ENCODE measurements around the gene GSTA2. TPM values are rescaled to one million over a fixed set of nuclear protein-coding genes. Genes with fewer than 3 reads are reported as not detected.

The GSTA2 gene
- total RNA-seq, 5 donors from 2014 or later (not counting 1 experiment from before 2014, with no cell fraction given) = not detected

DNA sequence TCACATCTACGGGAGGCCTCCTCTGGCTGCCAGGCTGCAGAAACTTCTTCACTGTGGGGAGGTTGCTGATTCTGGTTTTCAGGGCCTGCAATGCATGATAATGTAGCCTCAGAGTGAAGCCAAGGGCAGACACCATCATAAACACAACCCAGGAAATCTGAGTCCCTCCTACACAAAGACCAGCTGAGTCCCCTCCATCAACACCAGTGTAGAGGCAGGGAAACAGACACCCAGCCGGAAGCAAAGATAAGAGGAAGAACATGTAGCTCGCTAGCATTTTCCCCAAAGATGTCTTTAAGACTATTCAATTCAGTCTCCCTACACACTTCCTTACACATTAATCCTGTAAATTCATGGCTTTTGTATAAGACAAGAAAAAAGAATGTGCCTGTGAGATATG is 23.6 kb downstream of the GSTA2 start:
- CTCF ChIA-PET = no interaction called here

DNA sequence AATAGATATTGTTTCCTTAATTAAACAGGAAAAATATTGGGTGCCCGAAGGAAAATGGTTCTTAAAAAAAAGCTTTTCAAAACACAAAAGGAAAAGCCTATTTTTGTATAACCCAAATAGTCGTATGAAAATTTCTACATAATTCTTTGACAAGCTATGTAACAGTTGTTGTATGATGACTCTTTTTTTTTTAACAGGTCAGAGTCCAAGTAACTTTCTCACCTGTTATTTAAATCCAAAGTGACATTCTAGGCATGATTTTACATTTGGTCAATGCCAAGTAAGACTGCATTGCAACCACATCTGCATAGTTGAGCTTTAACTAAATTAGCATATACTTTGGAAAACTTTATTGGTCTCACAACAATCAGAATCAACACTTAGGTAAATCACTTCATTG is 24.1 kb downstream of the GSTA2 start:
- Mint-ChIP-seq H3K9me3 (peaks cover 3 to 7% (median 4%) of the 10 kb centered on the region in 3 donors), H3K27ac (no peak overlapping the region), H3K4me3 (no peak overlapping the region), H3K36me3 (no peaks in the 10 kb centered on the region), H3K4me1 (no peaks in the 10 kb centered on the region), H3K27me3 (peaks cover 14 to 22% of the 10 kb centered on the region in 2 donors)
- ATAC-seq (replicated peaks in 1 of 4) (no peak), DNase-seq (no peak)
- Histone ChIP-seq H3K9me3 (no peaks in the 10 kb centered on the region), H3K27ac (ENCODE audit: low read length) (no peak overlapping the region), H3K4me1 (ENCODE audit: control insufficient read depth in 1 of 2, extremely low read depth in 1 of 2, insufficient read depth in 2 of 2, low read length in 2 of 2) (no peaks in the 10 kb centered on the region), H3K36me3 (ENCODE audit: control insufficient read depth in 2 of 2, extremely low read depth in 1 of 2, insufficient read depth in 1 of 2, low read length in 1 of 2) (no peaks in the 10 kb centered on the region), H3K4me3 (ENCODE audit: control insufficient read depth in 1 of 2, extremely low read depth in 1 of 2, low read length in 1 of 2) (no peak overlapping the region), H3K27me3 (replicated peaks in 1 of 2; ENCODE audit: control insufficient read depth in 2 of 2, extremely low read depth in 1 of 2, insufficient read depth in 2 of 2, low read length in 1 of 2) (no peaks in the 10 kb centered on the region)
- WGBS (ENCODE audit: insufficient coverage) = no CpG with 5 or more reads among the region's 2 CpGs
- POLR2A ChIA-PET = no interaction called here
- CTCF ChIA-PET = no interaction called here

More for the DNA sequence above, 23.6 kb downstream of the GSTA2 start:
- no peaks in the 10 kb centered on the region for H3K27me3 ChIP-seq (replicated peaks in 1 of 2; ENCODE audit: control insufficient read depth in 2 of 2, extremely low read depth in 1 of 2, insufficient read depth in 2 of 2, low read length in 1 of 2)
- Mint-ChIP-seq H3K36me3 (no peaks in the 10 kb centered on the region), H3K27me3 (peaks cover 17 to 23% of the 10 kb centered on the region in 2 donors), H3K4me1 (no peaks in the 10 kb centered on the region), H3K9me3 (peaks cover 3 to 7% (median 4%) of the 10 kb centered on the region in 3 donors), H3K4me3 (no peak overlapping the region), H3K27ac (no peak overlapping the region)
- ATAC-seq (replicated peaks in 1 of 4) (no peak), DNase-seq (no peak)
- no CpG with 5 or more reads among the region's 3 CpGs for WGBS (ENCODE audit: insufficient coverage)
- no peaks in the 10 kb centered on the region for H3K4me1 ChIP-seq (ENCODE audit: control insufficient read depth in 1 of 2, extremely low read depth in 1 of 2, insufficient read depth in 2 of 2, low read length in 2 of 2)
- no peaks in the 10 kb centered on the region for H3K36me3 ChIP-seq (ENCODE audit: control insufficient read depth in 2 of 2, extremely low read depth in 1 of 2, insufficient read depth in 1 of 2, low read length in 1 of 2)
- POLR2A ChIA-PET = no interaction called here
- H3K27ac ChIP-seq (ENCODE audit: low read length) = no peak overlapping the region
- H3K9me3 ChIP-seq = no peaks in the 10 kb centered on the region
- no peak overlapping the region for H3K4me3 ChIP-seq (ENCODE audit: control insufficient read depth in 1 of 2, extremely low read depth in 1 of 2, low read length in 1 of 2)

DNA sequence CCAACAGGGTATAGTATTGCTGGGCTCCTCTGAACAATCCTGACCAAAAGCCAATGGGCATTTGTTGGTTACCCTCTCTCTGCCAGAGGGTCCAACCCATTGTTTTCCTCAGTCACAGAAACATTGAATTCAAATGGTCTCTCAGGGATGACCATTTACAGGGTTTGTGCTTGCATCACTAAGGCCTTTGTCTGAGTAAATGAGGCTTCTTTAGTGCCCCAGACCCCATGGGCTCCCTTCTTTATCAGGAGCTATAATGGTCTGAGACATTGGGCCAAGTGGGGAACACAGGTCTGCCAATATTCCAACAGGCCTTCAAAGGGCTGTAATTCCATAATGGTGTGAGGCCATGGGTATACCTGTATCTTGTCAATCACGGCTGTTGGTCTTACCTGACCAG is 27.1 kb downstream of the GSTA2 start:
- no peaks in the 10 kb centered on the region for H3K9me3 ChIP-seq
- no peak for ATAC-seq (replicated peaks in 1 of 4)
- Mint-ChIP-seq H3K36me3 (no peaks in the 10 kb centered on the region), H3K27me3 (peaks cover 0 to 4% of the 10 kb centered on the region in 2 donors), H3K9me3 (peaks cover 3 to 5% (median 4%) of the 10 kb centered on the region in 3 donors), H3K27ac (no peak overlapping the region), H3K4me1 (no peaks in the 10 kb centered on the region), H3K4me3 (no peak overlapping the region)
- H3K4me3 ChIP-seq (ENCODE audit: control insufficient read depth in 1 of 2, extremely low read depth in 1 of 2, low read length in 1 of 2) = no peak overlapping the region
- POLR2A ChIA-PET = no interaction called here
- no peak overlapping the region for H3K27ac ChIP-seq (ENCODE audit: low read length)
- WGBS (ENCODE audit: insufficient coverage) = no CpG with 5 or more reads among the region's 1 CpG
- CTCF ChIA-PET = no interaction called here
- H3K27me3 ChIP-seq (replicated peaks in 1 of 2; ENCODE audit: control insufficient read depth in 2 of 2, extremely low read depth in 1 of 2, insufficient read depth in 2 of 2, low read length in 1 of 2) = no peaks in the 10 kb centered on the region
- DNase-seq = no peak
- no peaks in the 10 kb centered on the region for H3K4me1 ChIP-seq (ENCODE audit: control insufficient read depth in 1 of 2, extremely low read depth in 1 of 2, insufficient read depth in 2 of 2, low read length in 2 of 2)
- H3K36me3 ChIP-seq (ENCODE audit: control insufficient read depth in 2 of 2, extremely low read depth in 1 of 2, insufficient read depth in 1 of 2, low read length in 1 of 2) = no peaks in the 10 kb centered on the region

DNA sequence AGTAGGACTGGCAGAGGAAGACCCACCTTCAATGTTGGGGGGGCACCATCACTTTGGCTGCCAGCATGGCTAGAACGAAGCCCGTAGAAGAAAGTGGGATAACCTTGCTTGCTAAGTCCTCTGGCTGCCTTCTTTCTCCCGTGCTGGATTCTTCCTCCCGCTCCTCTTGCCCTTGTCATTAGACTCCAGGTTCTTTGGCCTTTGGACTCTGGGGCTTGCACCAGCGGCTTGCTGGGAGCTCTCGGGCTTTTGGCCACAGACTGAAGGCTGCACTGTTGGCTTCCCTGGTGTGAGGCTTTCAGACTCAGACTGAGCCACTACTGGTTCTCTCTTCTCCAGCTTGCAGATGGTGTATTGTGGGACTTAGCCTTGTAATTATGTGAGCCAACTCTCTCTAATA is 28.2 kb downstream of the GSTA2 start:
- Histone ChIP-seq H3K4me1 (ENCODE audit: control insufficient read depth in 1 of 2, extremely low read depth in 1 of 2, insufficient read depth in 2 of 2, low read length in 2 of 2) (no peaks in the 10 kb centered on the region), H3K9me3 (no peaks in the 10 kb centered on the region), H3K36me3 (ENCODE audit: control insufficient read depth in 2 of 2, extremely low read depth in 1 of 2, insufficient read depth in 1 of 2, low read length in 1 of 2) (no peaks in the 10 kb centered on the region), H3K27me3 (replicated peaks in 1 of 2; ENCODE audit: control insufficient read depth in 2 of 2, extremely low read depth in 1 of 2, insufficient read depth in 2 of 2, low read length in 1 of 2) (no peaks in the 10 kb centered on the region), H3K27ac (ENCODE audit: low read length) (no peak overlapping the region), H3K4me3 (ENCODE audit: control insufficient read depth in 1 of 2, extremely low read depth in 1 of 2, low read length in 1 of 2) (no peak overlapping the region)
- Mint-ChIP-seq H3K9me3 (no peaks in the 10 kb centered on the region), H3K27ac (no peak overlapping the region), H3K4me3 (no peak overlapping the region), H3K36me3 (no peaks in the 10 kb centered on the region), H3K27me3 (no peaks in the 10 kb centered on the region), H3K4me1 (no peaks in the 10 kb centered on the region)
- CTCF ChIA-PET = no interaction called here
- no peak for DNase-seq
- no peak for ATAC-seq (replicated peaks in 1 of 4)
- POLR2A ChIA-PET = no interaction called here
- 89% methylated on average over 6 of the region's 6 CpGs for WGBS (ENCODE audit: insufficient coverage)

DNA sequence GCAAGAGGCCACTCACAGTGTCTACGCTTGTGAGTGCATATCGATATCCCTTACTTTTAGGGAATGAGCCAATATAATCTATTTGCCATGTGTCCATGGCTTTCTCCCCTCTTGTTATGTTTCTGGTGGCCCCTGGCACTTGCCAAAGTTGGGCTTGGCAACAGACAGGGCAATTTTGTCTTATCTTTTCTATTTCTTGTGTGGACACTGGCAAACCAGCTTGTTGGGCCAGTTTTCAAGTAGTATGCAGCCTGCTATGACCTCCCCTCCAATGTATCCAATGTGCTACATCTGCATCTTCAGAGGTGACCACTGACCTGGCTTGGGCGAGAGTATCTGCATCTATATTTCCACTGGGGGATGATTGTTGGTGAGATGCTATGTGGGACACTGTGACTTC is 29.2 kb downstream of the GSTA2 start:
- ChIA-PET POLR2A (no interaction called here), CTCF (no interaction called here)
- H3K27me3 Mint-ChIP-seq = no peaks in the 10 kb centered on the region
- Histone ChIP-seq H3K9me3 (no peaks in the 10 kb centered on the region), H3K27ac (ENCODE audit: low read length) (no peak overlapping the region), H3K27me3 (replicated peaks in 1 of 2; ENCODE audit: control insufficient read depth in 2 of 2, extremely low read depth in 1 of 2, insufficient read depth in 2 of 2, low read length in 1 of 2) (no peaks in the 10 kb centered on the region), H3K4me3 (ENCODE audit: control insufficient read depth in 1 of 2, extremely low read depth in 1 of 2, low read length in 1 of 2) (no peak overlapping the region), H3K36me3 (ENCODE audit: control insufficient read depth in 2 of 2, extremely low read depth in 1 of 2, insufficient read depth in 1 of 2, low read length in 1 of 2) (no peaks in the 10 kb centered on the region), H3K4me1 (ENCODE audit: control insufficient read depth in 1 of 2, extremely low read depth in 1 of 2, insufficient read depth in 2 of 2, low read length in 2 of 2) (no peaks in the 10 kb centered on the region)
- 94% methylated on average over 2 of the region's 3 CpGs for WGBS (ENCODE audit: insufficient coverage)
- H3K4me1 Mint-ChIP-seq = no peaks in the 10 kb centered on the region
- no peak overlapping the region for H3K27ac Mint-ChIP-seq
- H3K4me3 Mint-ChIP-seq = no peak overlapping the region
- ATAC-seq (replicated peaks in 1 of 4) = no peak
- H3K9me3 Mint-ChIP-seq = no peaks in the 10 kb centered on the region
- no peaks in the 10 kb centered on the region for H3K36me3 Mint-ChIP-seq
- no peak for DNase-seq

DNA sequence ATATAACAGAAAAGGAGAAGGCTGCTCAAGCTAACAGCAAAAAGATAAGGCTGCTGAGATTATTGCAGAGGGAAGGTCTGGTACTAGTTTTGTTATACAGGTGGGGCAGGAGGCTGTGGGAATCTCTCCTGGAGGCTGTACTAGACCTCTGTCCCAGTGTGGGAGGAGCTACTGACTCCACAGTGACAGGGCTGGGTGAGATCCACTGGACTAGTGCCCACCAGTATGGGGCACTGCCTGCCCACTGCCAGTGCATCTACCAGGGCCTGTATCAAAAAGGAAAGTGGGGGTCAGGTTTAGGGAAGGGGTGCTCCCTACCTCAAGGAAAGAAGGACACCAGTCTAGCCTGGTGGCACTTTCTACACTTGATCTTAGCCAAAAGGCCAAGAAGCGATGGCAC is 30.1 kb downstream of the GSTA2 start:
- no CpG with 5 or more reads among the region's 1 CpG for WGBS (ENCODE audit: insufficient coverage)
- DNase-seq (no peak), ATAC-seq (replicated peaks in 1 of 4) (no peak)
- no peaks in the 10 kb centered on the region for H3K36me3 Mint-ChIP-seq
- H3K4me1 ChIP-seq (ENCODE audit: control insufficient read depth in 1 of 2, extremely low read depth in 1 of 2, insufficient read depth in 2 of 2, low read length in 2 of 2) = no peaks in the 10 kb centered on the region
- H3K9me3 ChIP-seq = no peaks in the 10 kb centered on the region
- no peaks in the 10 kb centered on the region for H3K36me3 ChIP-seq (ENCODE audit: control insufficient read depth in 2 of 2, extremely low read depth in 1 of 2, insufficient read depth in 1 of 2, low read length in 1 of 2)
- H3K27me3 ChIP-seq (replicated peaks in 1 of 2; ENCODE audit: control insufficient read depth in 2 of 2, extremely low read depth in 1 of 2, insufficient read depth in 2 of 2, low read length in 1 of 2) = no peaks in the 10 kb centered on the region
- H3K9me3 Mint-ChIP-seq = no peaks in the 10 kb centered on the region
- no peak overlapping the region for H3K4me3 ChIP-seq (ENCODE audit: control insufficient read depth in 1 of 2, extremely low read depth in 1 of 2, low read length in 1 of 2)
- POLR2A ChIA-PET = no interaction called here
- H3K27me3 Mint-ChIP-seq = no peaks in the 10 kb centered on the region
- H3K27ac Mint-ChIP-seq = no peak overlapping the region
- no peak overlapping the region for H3K27ac ChIP-seq (ENCODE audit: low read length)
- CTCF ChIA-PET = no interaction called here
- no peak overlapping the region for H3K4me3 Mint-ChIP-seq
- no peaks in the 10 kb centered on the region for H3K4me1 Mint-ChIP-seq

DNA sequence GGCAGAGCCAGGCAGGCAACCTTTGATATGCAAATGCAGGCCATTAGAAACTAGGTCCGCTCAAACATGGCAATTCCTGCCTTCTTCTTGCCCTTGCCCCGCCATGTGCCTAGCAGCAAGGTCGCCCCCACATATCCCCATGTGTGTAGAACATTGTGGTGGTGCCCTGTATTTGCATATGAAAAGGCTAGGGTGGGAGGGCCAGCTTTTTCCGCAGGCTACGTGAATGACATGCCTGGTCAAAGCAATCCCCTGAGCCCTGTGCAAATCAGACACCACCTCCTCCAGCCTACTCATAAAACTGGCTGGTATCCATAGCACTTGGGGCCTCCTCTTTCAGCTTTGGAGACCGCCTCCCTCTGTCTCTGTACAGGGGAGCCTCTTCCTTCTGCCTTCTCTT is 31.6 kb downstream of the GSTA2 start:
- no peaks in the 10 kb centered on the region for H3K9me3 ChIP-seq
- WGBS (ENCODE audit: insufficient coverage) = 83% methylated on average over 1 of the region's 6 CpGs
- H3K4me3 ChIP-seq (ENCODE audit: control insufficient read depth in 1 of 2, extremely low read depth in 1 of 2, low read length in 1 of 2) = no peak overlapping the region
- Mint-ChIP-seq H3K36me3 (no peaks in the 10 kb centered on the region), H3K4me3 (no peak overlapping the region), H3K4me1 (no peaks in the 10 kb centered on the region), H3K9me3 (no peaks in the 10 kb centered on the region), H3K27ac (no peak overlapping the region), H3K27me3 (no peaks in the 10 kb centered on the region)
- H3K27ac ChIP-seq (ENCODE audit: low read length) = no peak overlapping the region
- H3K27me3 ChIP-seq (replicated peaks in 1 of 2; ENCODE audit: control insufficient read depth in 2 of 2, extremely low read depth in 1 of 2, insufficient read depth in 2 of 2, low read length in 1 of 2) = no peaks in the 10 kb centered on the region
- CTCF ChIA-PET = interaction anchor here in 1 of 2 donors (0.6 kb wide), 1 partner anchor 1178 kb away, joined by 4 read pairs; no protein-coding TSS in a partner anchor
- ATAC-seq (replicated peaks in 1 of 4) = no peak
- DNase-seq = no peak
- H3K4me1 ChIP-seq (ENCODE audit: control insufficient read depth in 1 of 2, extremely low read depth in 1 of 2, insufficient read depth in 2 of 2, low read length in 2 of 2) = no peaks in the 10 kb centered on the region
- no peaks in the 10 kb centered on the region for H3K36me3 ChIP-seq (ENCODE audit: control insufficient read depth in 2 of 2, extremely low read depth in 1 of 2, insufficient read depth in 1 of 2, low read length in 1 of 2)
- POLR2A ChIA-PET = no interaction called here
